HFFc6 (cell line): ENCODE measurements around the gene PAEP. TPM values are rescaled to one million over a fixed set of nuclear protein-coding genes. Genes with fewer than 3 reads are reported as not detected.
"Not testable (repeated sequence)": the region's sequence is repeated elsewhere in the genome, so short reads cannot be mapped to it uniquely, and the experiment has no call there.

Experiments used
- DNase-seq: peaks from one replicate; pipeline ENCODE4 v3.0.0-alpha.2; 2018
- H3K27ac Mint-ChIP-seq: 2 replicates; pipeline ENCODE4 v1.8.0; 2020; ENCODE audit warnings: mild to moderate bottlenecking, mixed read lengths
- H3K27me3 Mint-ChIP-seq: 2 replicates; pipeline ENCODE4 v1.8.0; 2021; ENCODE audit warnings: mild to moderate bottlenecking, moderate library complexity, mixed read lengths; ENCODE audit not compliant: insufficient read depth
- H3K36me3 Mint-ChIP-seq: 2 replicates; pipeline ENCODE4 v1.8.0; 2021; ENCODE audit warnings: low read depth, mixed read lengths
- H3K4me1 Mint-ChIP-seq: 2 replicates; pipeline ENCODE4 v1.8.0; 2020; ENCODE audit warnings: low read depth, mixed read lengths
- H3K4me3 Mint-ChIP-seq: 2 replicates; pipeline ENCODE4 v1.8.0; 2020; ENCODE audit warnings: mild to moderate bottlenecking, moderate library complexity, mixed read lengths
- H3K9me3 Mint-ChIP-seq: 2 replicates; pipeline ENCODE4 v1.8.0; 2020; ENCODE audit warnings: mild to moderate bottlenecking, mixed read lengths
- CTCF ChIP-seq: fragments of 200-600 bp; sonication (generic); IDR thresholded peaks from 2 replicates; pipeline ENCODE4 v1.5.0; 2021; ENCODE audit warnings: antibody characterized with exemption, mild to moderate bottlenecking
- long read RNA-seq: library from polyadenylated mRNA; unstranded; transcript quantifications from one replicate; pipeline ENCODE4 v2.0.0, GENCODE V29; 2019
- total RNA-seq, 6 experiments: library from RNA; stranded (reverse); fragmentation: NEBNext Ultra II Directional; extraction: Animal tissue kit (Norgen Biotek cat#: 25700); gene quantifications; 2 replicates in 1 of 6; 3 replicates in 5 of 6; pipeline ENCODE4 v1.2.3, GENCODE V29; 2021

PAEP gene
- not detected for total RNA-seq
- long read RNA-seq: 0 reads

DNA sequence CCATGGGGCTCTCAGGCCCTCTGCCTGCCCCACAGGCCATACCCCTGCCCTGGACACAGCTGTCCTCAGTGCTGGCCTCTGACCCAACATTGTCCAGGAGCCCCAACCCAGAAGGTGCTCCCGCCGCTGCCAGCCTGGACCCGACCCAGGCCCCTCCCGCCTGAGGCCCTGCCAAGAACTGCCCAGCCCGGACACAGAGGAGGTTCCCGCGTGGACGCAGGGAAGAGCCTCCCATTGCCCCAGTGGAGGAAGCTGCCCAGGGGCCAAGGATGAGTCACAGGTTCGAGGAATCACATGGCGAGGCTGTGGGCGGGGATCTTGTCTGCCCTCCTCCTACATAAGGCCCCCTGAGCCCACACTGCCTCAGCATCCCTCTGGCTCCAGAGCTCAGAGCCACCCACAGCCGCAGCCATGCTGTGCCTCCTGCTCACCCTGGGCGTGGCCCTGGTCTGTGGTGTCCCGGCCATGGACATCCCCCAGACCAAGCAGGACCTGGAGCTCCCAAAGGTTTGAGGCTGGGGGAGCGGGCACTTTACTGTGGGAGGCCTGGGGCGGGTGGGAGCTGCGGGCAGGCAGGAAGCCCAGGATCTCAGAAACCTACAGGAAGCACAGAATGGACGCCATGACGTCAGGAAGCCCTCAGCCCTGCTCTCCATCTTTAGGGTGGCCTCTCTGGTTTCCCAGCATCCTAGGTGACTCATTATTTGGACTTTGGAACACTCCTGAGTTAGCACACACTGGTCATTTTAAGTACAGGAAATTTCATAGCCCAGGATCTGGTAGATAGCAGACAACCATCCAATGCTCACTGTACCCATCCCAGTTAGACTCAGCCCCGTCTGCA lies at the start of gene PAEP:
Gene PAEP, plus strand, starts transcription at position 366 of the 844 bp plus-strand sequence.
- Mint-ChIP-seq H3K9me3 (peaks cover 7% of the 10 kb centered on the region; the same call in 1 of the 2 replicates), H3K36me3 (no peaks in the 10 kb centered on the region), H3K27me3 (peaks cover 1% of the 10 kb centered on the region; the same call in 1 of the 2 replicates), H3K4me1 (no peaks in the 10 kb centered on the region), H3K27ac (no peak within 1 kb of the TSS), H3K4me3 (no peak within 1 kb of the TSS)
- no peak for TF ChIP-seq CTCF
- no peak for DNase-seq

DNA sequence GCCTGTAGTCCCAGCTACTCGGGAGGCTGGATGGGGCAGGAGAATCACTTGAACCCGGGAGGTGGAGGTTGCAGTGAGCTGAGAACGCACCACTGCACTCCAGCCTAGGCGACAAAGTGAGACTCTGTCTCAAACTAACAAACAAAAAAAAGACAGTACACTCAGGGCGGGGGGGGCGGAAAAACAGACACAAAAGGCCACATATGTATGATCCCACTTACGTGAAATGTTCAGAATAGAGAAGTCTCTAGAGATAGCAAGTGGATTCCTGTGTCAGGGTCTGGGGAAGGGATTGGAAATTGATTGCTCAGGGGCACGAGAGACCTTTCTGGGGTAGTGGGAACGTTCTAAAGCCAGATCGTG lies 49.3 kb upstream of the PAEP start:
- peaks cover 10% of the 10 kb centered on the region for H3K27me3 Mint-ChIP-seq
- no peak overlapping the region for H3K4me3 Mint-ChIP-seq
- H3K4me1 Mint-ChIP-seq: peaks cover 14% of the 10 kb centered on the region
- no peaks in the 10 kb centered on the region for H3K9me3 Mint-ChIP-seq
- no peak for DNase-seq
- no peak for TF ChIP-seq CTCF
- no peaks in the 10 kb centered on the region for H3K36me3 Mint-ChIP-seq
- H3K27ac Mint-ChIP-seq: no peak overlapping the region

GRCh38 chr9:135512904-135513303 lies 48.7 kb upstream of the PAEP start:
- Mint-ChIP-seq H3K4me3 (no peak overlapping the region), H3K9me3 (no peaks in the 10 kb centered on the region), H3K27me3 (peaks cover 13% of the 10 kb centered on the region), H3K36me3 (no peaks in the 10 kb centered on the region), H3K27ac (no peak overlapping the region), H3K4me1 (peaks cover 14% of the 10 kb centered on the region)
- no peak for TF ChIP-seq CTCF
- no peak for DNase-seq

GRCh38 chr9:135513351-135513846 lies 48.2 kb upstream of the PAEP start:
- Mint-ChIP-seq H3K9me3 (no peaks in the 10 kb centered on the region), H3K4me3 (no peak overlapping the region), H3K27me3 (peaks cover 14% of the 10 kb centered on the region), H3K27ac (no peak overlapping the region), H3K4me1 (peaks cover 14% of the 10 kb centered on the region), H3K36me3 (no peaks in the 10 kb centered on the region)
- DNase-seq: no peak
- TF ChIP-seq CTCF: no peak

GRCh38 chr9:135513906-135514305 lies 47.6 kb upstream of the PAEP start:
- Mint-ChIP-seq H3K4me1 (peaks cover 14% of the 10 kb centered on the region), H3K27me3 (peaks cover 19% of the 10 kb centered on the region)
- not testable (repeated sequence) for H3K4me3 Mint-ChIP-seq, H3K36me3 Mint-ChIP-seq, H3K27ac Mint-ChIP-seq, DNase-seq, H3K9me3 Mint-ChIP-seq

- Mint-ChIP-seq H3K36me3 (no peaks in the 10 kb centered on the region), H3K4me1 (peaks cover 14% of the 10 kb centered on the region), H3K9me3 (no peaks in the 10 kb centered on the region), H3K4me3 (no peak overlapping the region), H3K27ac (no peak overlapping the region), H3K27me3 (peaks cover 23% of the 10 kb centered on the region)
- DNase-seq: no peak
- no peak for TF ChIP-seq CTCF
These were observed 47.0 kb upstream of the PAEP start for GRCh38 chr9:135514342-135515082.
